HepG2 (cell line): ENCODE measurements around the gene TXNL4A.

ENCODE experiments used
- ARNTL ChIP-seq: sonication (generic); formaldehyde crosslinking; IDR thresholded peaks from 2 replicates; pipeline ENCODE4 v1.4.0; 2020; ENCODE audit warnings: mild to moderate bottlenecking, missing genetic modification reagents
- CTCF ChIP-seq: sonication (generic); formaldehyde crosslinking; IDR thresholded peaks from 2 replicates; pipeline ENCODE4 v1.5.0; 2020; ENCODE audit warnings: mild to moderate bottlenecking, missing genetic modification reagents, moderate library complexity
- ETV6 ChIP-seq: sonication (generic); formaldehyde crosslinking; conservative IDR thresholded peaks from 2 replicates; pipeline ENCODE4 v1.4.0; 2020; ENCODE audit warnings: missing genetic modification reagents
- EZH2 ChIP-seq: conservative IDR thresholded peaks from 2 replicates; pipeline ENCODE4 v1.6.1; 2012; ENCODE audit warnings: mild to moderate bottlenecking, low read depth, low read length, moderate library complexity
- IRF2 ChIP-seq: IDR thresholded peaks from 2 replicates; pipeline ENCODE4 v1.6.1; 2018; ENCODE audit warnings: missing genetic modification reagents, missing compliant biosample characterization
- KDM4B ChIP-seq: sonication (generic); formaldehyde crosslinking; IDR thresholded peaks from 2 replicates; pipeline ENCODE4 v1.4.0; 2020; ENCODE audit warnings: missing genetic modification reagents
- RBFOX2 ChIP-seq: fragments of 200-400 bp; formaldehyde crosslinking; IDR thresholded peaks from 2 replicates; pipeline ENCODE4 v1.6.1; 2017; ENCODE audit warnings: low read depth, mild to moderate bottlenecking, low read length
- SKI ChIP-seq: fragments of 450-650 bp; IDR thresholded peaks from one replicate; pipeline ENCODE4 v1.6.1; 2018; ENCODE audit warnings: mild to moderate bottlenecking; ENCODE audit not compliant: partially characterized antibody
- TP53 ChIP-seq: sonication (generic); formaldehyde crosslinking; conservative IDR thresholded peaks from 2 replicates; pipeline ENCODE4 v1.4.0; 2020; ENCODE audit warnings: missing genetic modification reagents
- ZNF644 ChIP-seq: IDR thresholded peaks from 2 replicates; pipeline ENCODE4 v1.6.1; 2016; ENCODE audit warnings: low read depth

GRCh38 chr18:79986726-79987125, 1.6 kb downstream of the TXNL4A start:
- no peak for TF ChIP-seq ZNF644 (CRISPR knock-in tag)
- TF ChIP-seq CTCF (CRISPR knock-in tag), result no peak
- no peak for TF ChIP-seq IRF2 (CRISPR knock-in tag)
- TF ChIP-seq EZH2, result no peak
- TF ChIP-seq ETV6 (CRISPR knock-in tag), result no peak
- TF ChIP-seq ARNTL (CRISPR knock-in tag), result no peak
- no peak for TF ChIP-seq KDM4B (CRISPR knock-in tag)
- no peak for TF ChIP-seq RBFOX2
- no peak for TF ChIP-seq TP53
- TF ChIP-seq SKI, result no peak
